Measurements from ENCODE around the gene ZNF784.

ZNF784 gene

DNA sequence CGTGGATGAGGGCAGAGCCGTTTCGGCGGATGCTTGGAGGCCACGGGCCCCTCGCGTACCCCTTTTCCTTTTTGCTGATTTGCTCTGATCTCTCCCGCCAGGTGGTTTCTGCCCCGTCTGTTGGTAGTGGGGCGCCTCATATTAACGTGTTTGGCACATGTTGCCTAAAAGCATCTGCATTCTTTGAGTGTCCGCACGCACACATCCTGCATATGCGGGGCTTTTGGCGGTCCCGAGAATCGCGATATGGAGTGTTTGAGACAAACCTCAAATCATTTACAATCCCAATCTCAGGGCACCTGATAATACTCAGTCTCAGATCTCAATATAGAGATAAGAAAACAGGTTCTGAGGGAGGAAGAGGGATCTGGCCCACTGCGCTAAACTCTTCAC is 31.3 kb upstream of the ZNF784 start:
- no peak for DNase-seq

DNA sequence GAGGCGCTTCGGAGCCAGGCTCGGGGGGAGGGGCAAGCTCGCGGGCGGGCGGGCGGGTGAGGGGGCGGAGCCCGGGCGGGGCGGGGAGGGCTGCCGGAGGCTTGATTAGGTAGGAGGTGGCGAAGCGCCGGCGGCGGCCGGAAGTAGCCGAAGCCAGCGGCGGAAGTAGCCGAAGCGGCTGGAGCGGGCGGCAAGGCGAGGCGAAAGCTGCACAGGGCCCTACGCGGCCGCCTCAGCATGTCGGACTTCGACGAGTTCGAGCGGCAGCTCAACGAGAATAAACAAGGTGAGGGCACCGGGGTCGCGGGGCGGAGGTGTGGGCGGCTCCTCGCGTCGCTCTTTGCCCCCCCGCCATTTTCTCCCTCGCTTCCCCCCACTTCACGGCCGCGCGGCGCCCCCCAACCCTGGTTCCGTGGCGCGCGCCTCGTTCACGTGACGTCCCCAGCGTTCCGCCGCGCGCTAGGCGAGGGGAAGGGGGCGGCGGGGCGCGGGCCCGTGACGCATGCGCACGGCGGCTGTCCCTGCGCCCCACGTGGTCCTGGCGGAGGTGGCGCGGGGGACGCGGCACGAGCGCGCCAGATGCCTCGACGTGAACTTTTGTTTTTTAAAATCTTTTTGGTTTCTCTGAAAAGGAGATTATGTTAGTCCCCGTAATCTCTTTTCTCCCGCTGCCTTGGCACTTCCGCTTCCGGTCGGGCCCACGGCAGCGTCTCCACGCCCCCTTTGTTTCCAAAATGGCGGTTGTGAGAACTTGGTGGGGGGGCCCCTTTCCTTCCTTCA is 30.7 kb upstream of the ZNF784 start, which contains the start of gene U2AF2:
U2AF2 (plus strand) TSS at position 168 of the 780 bp plus-strand sequence; CDS start at position 238, 70 bp downstream.
- DNase-seq: peak; percentile 95

DNA sequence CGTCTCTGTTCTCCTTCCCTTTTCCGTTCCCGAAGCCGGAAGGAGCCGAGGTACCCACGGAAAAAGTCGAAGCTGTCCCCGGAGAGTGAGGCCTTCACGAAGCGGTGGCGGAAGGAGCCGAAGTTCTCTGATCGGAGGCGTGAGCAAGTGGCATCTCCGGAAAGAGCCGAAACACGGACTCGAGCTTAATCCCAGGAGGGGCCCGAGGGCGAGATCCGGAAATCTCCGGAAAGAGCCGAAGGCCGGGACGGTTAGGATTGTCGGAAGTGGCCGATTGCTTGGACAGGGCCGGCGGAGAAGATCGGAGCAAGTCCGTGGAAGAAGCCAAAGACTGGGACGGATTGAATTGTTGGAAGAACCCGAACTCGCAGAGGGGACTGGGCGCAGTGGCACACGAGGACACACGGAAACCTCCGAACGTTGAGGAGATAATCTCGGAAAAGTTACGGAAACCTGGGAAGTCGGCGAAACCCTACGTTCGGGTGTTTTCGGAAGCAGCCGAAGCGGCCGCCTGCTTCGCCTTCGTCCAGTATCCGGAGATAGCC is 30.0 kb upstream of the ZNF784 start:
- DNase-seq: peak; percentile 99

DNA sequence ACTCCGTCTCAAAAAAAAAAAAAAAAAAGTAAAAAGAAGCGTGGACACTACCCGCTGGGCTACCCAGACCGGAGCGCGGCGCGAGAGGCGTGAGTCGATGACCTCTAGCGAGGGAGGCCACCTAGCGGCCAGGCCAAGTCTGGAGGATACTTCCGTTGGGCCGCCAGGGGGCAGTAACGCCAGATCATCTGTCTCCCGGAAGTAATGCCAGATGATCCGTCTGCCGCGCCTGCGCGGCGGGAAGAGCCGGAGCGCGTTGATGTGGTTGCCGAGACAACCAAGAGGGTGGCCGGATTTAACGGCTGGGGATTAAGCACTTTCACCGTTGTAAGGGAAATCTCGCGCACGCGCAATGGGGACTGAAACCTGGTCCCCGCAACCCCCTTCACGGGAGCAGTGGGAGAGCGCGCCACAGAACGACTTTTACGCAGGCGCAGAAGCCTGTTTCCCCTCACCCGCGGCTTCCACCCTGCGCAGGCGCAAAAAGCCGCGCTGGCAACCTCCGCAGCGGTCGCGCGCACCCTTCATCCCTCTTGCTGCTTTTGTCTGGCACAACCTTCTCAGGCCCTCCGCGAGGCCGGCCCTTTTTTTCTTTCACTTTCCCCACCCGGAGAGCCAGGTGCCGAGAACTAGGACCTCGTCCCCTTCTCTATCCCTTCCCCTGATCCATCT is 29.4 kb upstream of the ZNF784 start:
- DNase-seq: peak; percentile 100

DNA sequence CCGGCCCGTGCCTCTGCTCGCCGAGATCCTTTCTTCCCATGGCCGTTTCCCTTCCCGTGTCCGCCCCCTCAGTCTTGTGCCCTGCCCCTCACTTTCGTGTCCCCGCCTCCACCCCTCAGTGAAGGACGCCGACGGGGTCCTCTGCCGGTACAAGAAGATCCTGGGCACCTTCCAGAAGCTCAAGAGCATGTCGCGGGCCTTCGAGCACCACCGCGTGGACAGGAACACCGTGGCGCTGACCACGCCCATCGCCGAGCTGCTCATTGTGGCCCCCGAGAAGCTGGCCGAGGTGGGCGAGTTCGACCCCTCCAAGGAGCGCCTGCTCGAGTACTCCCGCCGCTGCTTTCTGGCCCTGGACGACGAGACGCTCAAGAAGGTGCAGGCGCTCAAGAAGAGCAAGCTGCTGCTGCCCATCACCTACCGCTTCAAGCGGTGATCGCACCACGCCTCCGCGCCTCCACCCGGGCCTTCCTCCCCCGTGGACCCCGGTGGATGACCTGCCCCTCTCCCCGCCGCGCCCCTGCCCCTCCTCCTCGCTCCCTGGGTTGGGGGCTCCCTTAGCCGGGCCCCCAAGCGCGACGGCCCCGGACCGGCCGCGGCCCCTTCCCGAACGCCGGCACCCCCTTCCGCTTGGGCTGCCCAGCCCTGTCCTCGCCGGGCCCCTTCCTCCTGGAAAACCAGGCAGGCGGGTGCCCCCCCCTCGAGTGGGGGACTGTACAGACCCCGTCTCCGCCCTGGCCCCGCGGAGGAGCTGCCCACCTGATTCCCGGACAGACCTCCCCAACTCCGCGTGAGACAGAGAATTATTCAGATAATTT is 28.2 kb upstream of the ZNF784 start:
- no peak for DNase-seq

DNA sequence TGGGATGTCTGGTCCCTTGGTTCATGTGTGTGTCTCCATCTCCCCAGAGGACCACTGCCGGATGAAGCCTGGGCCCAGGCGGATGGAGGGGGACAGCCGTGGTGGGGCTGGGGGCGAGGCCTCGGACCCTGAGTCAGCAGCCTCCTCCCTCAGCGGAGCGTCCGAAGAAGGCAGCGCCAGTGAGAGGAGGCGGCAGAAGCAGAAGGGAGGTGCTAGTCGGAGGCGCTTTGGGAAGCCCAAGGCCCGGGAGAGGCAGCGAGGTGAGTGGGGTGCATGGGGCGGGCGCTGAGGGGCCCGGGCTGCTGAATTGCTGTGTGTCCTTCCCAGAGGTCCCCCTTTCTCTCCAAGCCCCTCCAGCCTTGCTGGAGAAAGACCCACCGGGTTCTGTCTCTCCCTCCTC is 26.9 kb upstream of the ZNF784 start:
- DNase-seq: no peak

DNA sequence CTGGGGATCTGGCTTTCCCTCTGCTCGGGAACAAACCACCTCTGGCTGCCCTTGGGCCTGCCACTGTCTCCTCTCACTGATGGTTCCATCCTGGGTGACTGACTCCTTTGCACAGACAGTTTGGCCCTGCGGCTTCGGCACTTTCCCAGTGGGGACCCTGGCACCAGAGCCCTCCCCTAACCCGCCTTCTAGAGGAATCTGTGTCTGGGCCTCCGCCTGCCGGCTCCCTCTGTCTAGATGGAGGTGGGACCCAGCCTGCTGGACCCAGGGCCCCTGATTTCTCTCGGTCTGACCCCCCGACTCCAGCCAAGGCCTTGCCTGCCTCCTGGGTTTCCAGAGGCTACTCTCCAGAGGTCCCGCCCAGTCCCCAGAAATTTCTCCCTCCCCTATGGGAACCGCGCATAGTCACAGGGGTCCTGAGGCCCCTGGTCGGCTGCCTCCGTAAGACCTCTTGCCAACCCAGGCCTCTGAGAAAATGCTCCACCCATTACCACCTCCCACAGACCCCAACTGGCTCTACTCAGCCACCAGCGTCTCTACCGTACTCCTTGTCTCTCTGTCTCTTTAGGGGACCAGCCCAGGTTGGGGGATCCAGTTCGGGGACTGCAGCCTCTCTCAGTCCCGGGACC is 26.4 kb upstream of the ZNF784 start:
- no peak for DNase-seq

DNA sequence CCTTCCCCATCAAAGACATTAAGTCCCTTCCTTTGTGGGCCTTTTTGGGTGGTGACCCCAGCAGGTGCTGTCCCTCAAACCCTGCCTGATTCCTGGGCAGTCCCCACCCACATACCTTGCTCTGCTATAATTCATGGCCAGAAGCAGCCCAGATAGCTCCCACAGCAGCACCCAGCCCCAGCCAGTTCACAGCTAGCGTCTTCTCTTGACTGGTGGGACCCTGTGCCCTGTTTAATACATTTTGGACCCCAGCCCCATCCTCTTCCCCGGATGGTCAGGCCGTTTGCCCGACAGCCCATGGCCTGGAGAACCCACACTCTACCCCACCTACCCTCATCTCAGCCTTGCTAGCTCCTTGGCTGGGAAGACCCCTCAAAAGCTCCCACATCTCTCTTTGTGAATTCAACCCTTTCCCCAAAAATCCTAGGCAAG is 25.8 kb upstream of the ZNF784 start:
- DNase-seq: no peak

DNA sequence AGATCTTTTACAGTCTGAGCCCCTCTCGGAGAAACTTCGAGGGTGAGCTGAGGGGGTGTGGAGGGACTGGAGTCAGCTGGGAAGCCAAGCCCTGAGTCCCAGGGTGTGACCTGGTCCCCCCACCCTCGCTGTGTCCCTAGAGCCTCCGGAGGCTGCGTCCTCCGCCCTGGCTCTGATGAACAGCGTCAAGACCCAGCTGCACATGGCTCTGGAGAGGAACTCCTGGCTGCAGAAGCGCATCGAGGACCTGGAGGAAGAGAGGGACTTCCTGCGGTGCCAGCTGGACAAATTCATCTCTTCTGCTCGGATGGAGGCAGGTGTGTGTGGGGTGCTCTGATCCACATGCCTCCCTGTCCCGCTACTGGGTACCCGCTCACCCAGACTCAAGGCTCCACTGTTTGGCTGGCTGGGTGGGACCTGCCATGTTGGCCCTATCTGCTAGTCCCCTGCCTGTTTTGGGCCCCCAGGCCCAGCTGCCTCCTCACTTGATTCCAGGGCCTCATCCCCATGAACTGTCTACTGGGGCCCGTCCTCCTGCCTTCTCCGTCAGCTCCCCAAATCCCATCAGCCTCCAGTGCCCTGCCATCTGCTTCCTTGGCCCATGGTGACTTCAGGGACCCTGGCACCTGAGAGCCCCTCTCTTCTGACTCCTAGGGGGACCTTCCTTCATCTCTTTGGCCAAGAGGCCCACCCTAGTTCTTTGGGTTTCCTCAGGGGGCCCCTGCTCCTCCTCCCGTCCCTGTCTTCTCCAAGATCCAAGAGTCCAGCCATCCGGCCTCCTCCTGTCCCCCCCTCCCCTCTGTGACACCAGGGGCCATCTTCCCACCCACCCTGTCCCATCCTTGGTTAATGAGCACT is 25.1 kb upstream of the ZNF784 start:
- no peak for DNase-seq

DNA sequence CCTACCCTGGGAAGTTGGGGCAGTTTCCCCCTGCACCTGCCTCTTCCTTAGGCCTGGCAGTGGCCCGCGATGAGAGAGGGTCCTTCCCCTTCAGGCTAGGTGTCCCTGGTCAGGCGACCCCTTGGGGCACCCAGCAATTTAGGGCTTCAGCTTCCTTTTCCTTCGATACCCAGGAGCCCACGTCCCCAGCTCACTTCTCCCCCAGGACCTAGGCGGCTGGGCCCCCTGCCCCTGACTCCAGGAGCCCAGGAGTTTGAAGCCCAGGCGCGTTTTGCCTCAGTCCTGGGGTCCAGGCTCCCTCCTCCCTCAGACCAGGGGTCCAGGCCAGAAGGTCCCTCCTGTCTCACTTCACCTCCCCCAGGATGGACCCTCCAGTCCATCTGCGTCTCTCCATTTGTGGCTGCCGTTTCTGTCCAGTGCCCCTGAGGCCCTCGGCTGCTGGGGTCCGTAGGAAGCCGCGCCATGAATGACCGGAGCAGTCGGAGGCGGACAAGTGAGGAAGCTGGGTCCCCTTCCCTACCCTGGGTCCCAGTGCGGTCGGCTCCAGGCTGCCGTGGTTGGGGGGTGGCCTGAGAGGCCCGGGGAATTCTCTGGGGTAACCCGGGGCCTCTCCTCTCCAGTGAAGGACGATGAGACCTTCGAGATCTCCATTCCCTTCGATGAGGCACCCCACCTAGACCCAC is 24.4 kb upstream of the ZNF784 start:
- no peak for DNase-seq

DNA sequence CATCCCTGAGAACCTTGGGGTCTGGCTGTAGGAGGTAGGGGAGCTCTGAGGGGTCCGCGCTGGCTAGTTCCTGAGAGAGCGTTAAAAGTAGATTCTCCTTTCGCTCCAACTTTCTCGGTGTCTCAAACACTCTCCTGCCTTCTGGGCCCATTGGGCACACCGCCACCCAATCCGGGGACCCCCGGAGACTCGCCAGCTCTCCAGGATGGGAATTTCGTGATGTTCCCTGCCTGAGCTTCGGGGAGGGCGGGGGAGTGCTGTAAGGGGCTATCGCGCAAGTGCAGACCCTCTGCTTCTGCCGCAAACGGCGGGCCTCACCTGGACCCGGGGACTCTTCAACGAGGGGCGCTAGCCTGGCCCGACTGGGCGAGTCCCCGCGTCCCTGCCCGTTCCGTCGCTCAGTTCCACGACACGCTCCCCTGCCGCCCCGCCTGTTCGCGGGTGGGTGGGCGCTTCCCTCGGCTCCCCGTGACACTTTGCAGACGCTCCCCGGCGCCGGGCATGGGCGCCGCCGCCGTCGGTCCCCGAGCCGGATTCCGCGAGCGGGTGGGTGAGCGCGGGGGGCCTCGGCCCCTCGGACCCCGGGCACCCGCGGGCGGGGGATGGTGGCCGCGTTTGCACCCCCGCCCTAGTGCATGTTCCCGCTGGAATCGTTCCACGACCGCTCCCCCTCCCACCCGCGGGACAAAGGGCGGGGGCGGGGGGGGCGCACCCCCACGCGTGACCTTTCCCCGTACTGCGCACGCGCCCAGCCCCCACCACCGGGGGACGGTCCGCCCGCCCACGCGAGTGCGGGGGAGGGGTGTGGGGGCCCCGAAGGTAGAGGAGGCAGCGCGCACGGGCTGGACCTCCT is 23.6 kb upstream of the ZNF784 start, which contains the start of gene CCDC106:
CCDC106 (plus strand) TSS at position 481 of the 853 bp plus-strand sequence. CDS start 835 bp downstream, outside the sequence.
- peak; percentile 48 for DNase-seq

DNA sequence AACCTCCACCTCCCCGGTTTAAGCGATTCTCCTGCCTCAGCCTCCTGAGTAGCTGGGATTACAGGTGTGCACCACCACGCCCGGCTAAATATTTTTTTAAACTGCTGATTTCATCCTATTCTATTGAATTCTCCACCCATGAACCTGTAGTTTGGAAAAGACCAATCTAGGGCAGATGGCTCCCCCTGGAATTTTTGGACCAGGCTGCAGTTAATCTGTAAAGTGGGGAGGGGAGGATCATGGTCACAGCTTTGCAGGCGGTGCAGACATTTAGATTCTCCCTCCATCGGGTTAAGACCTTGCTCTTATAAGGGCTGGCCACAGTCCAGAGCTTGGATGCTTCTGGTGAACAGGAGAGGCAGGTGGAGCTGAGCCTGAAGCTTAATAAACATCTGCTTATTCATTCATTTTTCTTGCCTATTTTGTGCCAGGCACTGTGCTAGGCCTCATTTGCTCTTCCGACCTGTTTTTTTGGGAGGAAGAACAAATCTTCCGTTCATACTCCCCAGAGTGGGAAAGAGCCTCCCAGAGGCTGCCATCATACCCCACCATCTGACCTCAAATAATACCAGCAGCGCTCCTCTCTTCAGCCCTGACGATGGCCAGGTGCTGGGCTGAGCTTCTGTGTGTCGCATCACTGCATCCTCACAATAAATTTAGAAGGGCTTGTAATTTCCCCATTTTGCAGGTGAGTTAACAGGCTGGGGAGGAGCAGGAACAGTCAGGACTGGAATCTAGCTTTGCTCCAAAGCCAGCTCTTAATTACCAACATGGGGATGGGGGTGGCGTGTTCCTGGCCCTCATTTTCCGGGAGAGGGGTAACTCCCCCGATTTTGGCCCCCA is 22.7 kb upstream of the ZNF784 start:
- DNase-seq: no peak

DNA sequence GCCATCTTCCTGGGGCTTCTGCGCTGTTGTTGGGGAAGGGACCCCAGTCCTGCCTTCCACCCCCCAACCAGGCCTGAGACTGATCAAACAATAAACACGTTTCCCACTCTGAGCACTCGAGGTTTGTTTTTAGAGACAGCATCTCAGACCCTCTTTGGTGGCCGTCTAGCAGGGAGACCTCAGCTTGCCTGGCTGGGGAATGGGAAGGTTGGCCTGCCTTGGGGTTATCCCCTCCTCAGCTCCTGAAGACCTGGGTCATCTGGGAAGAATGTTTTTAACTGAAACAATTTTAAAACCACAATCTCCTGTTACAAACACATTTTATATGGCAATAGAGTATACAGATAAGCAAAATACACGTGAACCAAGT is 21.1 kb upstream of the ZNF784 start:
- no peak for DNase-seq

DNA sequence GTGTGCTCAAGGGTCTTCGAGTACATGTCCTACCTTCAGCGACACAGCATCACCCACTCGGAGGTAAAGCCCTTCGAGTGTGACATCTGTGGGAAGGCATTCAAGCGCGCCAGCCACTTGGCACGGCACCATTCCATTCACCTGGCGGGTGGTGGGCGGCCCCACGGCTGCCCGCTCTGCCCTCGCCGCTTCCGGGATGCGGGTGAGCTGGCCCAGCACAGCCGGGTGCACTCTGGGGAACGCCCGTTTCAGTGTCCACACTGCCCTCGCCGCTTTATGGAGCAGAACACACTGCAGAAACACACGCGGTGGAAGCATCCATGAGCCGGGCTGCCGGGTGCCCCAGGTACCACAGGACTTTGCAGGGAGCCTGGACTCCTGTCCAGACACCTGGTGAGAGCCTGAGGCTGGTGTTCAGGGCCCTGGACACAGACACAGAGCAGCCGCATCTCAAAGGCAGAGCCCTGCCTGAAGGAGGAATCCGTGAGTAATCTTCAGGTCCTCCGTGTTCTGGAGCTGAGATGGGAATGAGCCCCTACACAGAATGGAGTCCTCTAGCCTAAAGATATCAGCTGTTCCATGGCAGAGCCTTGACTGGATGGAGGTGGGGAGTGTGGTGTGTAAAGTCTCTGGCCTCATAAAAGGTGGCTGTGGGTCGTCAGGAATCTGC is 20.6 kb upstream of the ZNF784 start:
- no peak for DNase-seq

DNA sequence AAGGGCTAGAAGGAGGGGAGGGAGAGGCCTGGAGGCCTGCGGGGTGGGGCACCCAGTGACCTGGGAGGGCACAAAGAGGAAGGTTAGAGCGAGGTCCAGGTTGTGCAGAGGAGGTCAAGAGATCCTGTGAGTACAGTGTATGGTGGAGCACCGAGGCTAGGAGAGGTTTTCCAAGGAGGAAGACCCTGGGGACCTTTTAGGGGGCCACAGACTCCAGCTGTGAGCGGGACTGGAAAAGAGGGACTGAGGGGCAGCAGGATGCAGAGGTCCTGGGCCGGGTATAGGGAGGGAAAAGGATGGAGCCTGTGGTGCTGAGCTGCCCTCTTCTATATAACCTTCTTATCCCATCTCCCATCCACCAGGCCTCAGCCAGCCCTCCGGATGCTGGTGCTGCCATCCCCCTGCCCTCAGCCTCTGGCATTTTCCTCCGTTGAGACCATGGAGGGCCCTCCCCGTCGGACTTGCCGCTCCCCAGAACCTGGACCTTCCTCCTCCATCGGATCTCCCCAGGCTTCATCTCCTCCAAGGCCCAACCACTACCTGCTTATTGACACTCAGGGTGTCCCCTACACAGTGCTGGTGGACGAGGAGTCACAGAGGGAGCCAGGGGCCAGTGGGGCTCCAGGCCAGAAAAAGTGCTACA is 19.9 kb upstream of the ZNF784 start:
- DNase-seq: no peak

DNA sequence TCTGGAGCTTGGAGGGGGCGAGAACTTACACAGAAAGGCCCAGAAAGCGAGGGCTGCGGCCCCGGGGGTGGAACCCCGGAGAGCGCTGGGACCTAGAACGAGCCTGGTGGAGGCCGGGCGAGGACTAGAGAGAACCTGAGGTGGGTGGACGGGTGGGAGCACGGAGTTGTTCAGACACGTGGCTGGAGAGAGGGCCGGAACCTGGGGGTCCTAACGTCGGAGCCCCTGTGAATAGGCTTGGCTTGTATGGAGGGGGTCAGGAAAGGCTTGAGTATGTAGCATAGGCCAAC is 19.5 kb upstream of the ZNF784 start:
- no peak for DNase-seq

DNA sequence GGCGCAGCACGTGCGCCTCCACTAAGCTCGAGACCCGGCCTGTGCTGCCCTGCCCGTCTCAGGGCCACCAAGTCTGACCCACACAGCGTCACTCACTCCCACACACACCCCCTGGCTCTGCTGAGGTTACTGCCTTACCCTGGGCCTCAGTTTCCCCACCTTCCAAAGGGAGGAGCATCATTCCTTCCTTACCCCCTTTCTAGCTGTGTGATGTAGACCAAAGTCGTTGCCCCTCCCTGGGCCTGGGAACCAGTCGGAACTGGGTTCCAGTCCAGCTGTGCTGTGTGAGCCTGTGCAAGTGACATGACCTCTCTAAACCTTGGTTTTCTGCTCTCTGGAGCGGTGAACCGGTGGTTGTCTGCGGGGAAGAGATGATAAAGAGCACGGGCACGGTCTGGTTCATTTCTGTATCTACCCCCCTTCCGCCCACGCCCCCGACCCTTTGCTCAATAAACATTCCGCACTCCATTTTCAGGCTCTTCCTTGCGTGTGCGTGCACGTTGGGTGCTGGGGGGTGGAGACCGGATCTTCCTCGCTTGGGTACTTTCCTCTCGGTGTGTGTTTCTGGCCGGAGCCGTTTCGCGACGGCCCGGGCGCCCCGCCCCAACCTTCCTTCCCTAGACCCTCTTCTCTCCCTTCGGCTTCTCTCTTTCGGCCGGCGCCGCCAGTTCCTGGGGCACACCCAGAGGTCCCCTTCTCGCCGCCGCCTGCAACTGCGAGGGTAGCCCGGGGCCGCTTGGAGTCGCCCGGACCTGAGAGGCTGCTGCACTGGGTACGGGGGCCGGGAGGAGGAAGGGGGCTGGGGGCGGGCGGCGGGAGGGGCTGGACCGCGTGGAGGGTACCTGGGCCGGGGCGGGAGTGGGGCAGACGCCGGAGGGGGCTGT is 18.9 kb upstream of the ZNF784 start, which contains the start of gene ZNF581:
ZNF581 (plus strand) TSS at position 647 of the 884 bp plus-strand sequence. CDS start 923 bp downstream, outside the sequence.
- peak; percentile 75 for DNase-seq
